ENCODE measurements around the gene AGBL1. TPM values are rescaled to one million over a fixed set of nuclear protein-coding genes. Genes with fewer than 3 reads are reported as not detected.

The AGBL1 gene
- total RNA-seq, 1 experiment from 2014 or later, result under 0.01 TPM

- no peak for DNase-seq (ENCODE audit: low read depth)
These were observed 967.7 kb downstream of the AGBL1 start for GRCh38 chr15:87047203-87047965.

All from LHCN-M2 (cell line).